HG02840 (cell line): ENCODE measurements around the gene GRK5.

Experiments used
- ATAC-seq: cut with Tn5 transposase; IDR thresholded peaks from one replicate; pipeline ENCODE4 v1.9.1; 2021; ENCODE audit warnings: mild to moderate bottlenecking, moderate library complexity, moderate number of reproducible peaks; ENCODE audit not compliant: unreplicated experiment, low FRiP score

Gene GRK5

GRCh38 chr10:119491966-119492757 is 284.8 kb downstream of the GRK5 start:
- ATAC-seq: no peak

GRCh38 chr10:119493155-119493554 is 285.8 kb downstream of the GRK5 start:
- no peak for ATAC-seq

DNA sequence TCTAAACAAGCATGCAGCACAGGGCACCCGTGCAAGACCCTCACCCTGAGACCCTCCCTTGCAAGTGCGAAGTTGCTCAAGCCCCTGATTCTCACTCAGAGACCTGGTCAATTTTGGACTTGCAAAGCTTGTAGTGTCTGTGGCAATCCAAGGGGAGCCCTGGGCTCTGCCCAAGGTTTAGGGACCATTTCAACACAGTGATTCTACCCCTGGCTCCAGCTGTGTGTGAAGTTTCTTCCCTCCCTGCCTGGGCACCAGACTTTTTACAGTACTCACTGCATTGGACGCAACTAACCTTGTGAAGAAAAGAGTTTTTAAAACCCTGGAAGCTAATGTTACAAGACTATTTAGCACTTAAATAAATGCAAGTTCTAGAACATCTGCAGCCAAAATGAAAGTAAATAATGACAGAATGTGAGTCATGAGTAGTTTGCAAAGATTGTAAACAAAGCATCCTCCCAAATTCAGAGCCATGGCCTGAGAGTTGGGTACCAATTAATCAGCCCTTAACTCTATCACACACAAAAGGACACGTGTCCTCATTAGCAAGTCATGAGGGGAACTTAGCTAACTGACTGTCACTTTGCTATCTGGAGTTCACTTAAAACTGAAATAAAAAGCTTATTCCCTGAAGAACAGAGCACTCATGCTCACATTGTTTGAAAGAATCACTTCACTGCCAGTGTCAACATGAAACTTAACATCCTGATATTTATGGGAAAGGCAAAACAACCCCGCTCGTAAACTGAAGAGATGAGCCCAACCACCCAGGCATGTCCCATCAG is 287.1 kb downstream of the GRK5 start:
- no peak for ATAC-seq

DNA sequence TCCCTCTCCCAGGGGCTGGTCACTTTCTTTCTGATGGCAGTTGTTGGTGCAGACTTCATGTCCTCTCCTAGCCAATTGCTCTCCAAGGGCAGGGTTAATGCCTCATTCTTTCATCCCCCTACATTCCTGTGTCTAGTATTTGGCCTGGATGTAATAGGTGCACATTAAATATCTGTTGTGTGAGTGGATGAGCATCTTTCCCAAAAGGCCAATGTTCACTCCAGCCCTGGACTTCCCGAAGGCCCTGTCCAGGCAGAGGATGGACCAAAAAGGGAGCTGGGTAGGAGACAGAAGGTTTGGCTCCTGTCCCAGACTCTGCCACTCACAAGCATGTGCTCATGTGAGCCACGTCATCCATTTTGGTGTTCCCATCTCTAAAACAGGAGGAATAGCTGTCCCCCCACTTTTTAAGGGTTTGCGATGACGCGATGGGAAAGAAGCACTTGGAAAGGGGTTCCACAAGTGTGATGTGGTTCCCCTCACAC is 287.7 kb downstream of the GRK5 start:
- ATAC-seq: no peak

GRCh38 chr10:119495545-119495944 is 288.2 kb downstream of the GRK5 start:
- no peak for ATAC-seq

DNA sequence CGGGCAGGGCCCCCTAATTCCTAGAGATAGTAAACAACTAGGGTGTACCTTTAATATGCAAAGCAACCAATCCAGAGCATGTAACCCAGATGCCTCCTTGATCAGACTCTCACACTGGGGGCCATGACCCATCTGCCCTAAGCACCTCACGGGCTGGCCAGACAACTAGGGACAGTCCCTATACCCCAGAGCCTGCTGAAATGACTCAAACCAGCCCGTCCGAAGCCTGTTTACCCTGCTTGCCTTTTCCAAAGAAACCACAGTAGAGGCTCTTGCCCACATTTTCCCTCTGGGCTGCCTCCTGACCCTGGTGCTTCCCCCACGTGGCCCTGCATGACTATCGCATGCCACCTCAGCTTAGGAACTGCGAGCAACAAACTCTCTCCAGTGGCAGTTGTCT is 288.9 kb downstream of the GRK5 start:
- peak; percentile 75 for ATAC-seq

- no peak for ATAC-seq
Measured at GRCh38 chr10:119497243-119497642, 289.9 kb downstream of the GRK5 start.

- no peak for ATAC-seq
Measured at GRCh38 chr10:119498889-119499676, 291.7 kb downstream of the GRK5 start.

- no peak for ATAC-seq
Measured at GRCh38 chr10:119499677-119500002, 292.3 kb downstream of the GRK5 start.

DNA sequence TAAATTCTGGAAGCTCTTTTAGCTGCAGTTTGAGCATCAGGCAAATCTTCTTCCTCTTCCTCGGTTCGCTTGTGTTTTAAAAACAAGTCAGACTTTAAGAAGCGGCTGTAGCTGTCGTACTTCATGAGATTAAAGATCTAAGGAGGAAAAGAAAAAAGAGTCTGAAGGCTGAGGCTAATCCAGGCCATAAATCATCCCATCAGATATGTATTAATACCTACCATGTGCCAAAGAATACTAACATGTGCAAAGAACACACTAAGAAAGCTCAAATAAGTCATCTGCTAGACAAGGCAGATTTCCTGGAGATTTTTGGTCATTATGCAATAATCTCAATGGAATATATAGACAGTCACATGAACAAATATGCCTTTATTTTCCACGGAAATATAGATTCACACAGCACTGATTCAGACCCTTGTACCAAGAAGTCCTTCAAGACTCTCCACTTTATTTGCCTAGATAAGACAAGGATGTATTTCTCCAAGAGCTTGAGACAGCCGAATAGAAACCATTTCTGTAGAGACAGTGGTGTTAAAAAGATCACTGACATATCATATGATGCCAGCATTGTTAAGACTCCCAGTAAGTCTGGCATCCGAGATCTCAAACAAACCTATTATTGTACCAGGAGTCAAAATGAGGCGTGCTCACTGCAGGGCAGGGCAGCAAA is 292.9 kb downstream of the GRK5 start:
- ATAC-seq: no peak

GRCh38 chr10:119500821-119501220 is 293.4 kb downstream of the GRK5 start:
- ATAC-seq: no peak

DNA sequence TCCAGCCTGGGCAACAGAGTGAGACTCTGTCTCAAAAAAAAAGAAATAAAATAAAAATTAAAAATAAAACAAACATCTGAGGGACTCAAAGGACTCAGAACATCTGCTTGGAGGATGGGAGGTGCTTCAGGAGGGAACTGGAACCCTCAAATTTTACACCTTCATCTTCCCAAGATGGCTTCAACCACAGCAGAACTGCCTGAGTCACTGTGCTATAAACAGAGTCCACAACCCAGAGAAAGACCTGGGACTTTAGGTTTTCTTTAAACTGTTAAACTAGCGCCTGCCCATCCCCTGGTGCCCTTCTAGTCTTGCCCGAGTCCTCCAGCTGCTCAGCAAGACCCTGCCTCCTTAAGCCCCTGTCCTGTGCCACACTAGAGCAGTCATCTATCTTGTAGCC is 294.3 kb downstream of the GRK5 start:
- no peak for ATAC-seq

- no peak for ATAC-seq
Measured at GRCh38 chr10:119502209-119502608, 294.8 kb downstream of the GRK5 start.

GRCh38 chr10:119502618-119503155 is 295.3 kb downstream of the GRK5 start:
- ATAC-seq: no peak

GRCh38 chr10:119503821-119504220 is 296.4 kb downstream of the GRK5 start:
- no peak for ATAC-seq

DNA sequence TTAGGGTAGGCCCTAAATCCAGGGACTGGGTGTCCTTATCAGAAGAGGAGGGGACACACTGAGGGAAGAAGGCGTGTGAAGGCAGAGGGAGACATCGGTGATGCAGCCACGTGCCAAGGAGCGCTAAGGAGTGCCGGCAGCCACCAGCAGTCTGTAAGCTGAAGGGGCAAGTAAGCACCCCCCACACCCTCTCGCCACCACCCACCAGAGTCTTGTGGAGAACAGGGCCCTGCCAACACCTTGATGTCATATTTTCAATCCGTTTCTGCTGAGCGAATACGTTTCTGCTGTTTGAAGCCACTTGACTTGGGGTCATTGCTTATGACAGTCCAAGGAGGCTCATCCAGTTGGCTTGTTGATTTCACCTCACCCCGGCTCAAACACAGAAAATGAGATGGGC is 297.3 kb downstream of the GRK5 start:
- no peak for ATAC-seq

DNA sequence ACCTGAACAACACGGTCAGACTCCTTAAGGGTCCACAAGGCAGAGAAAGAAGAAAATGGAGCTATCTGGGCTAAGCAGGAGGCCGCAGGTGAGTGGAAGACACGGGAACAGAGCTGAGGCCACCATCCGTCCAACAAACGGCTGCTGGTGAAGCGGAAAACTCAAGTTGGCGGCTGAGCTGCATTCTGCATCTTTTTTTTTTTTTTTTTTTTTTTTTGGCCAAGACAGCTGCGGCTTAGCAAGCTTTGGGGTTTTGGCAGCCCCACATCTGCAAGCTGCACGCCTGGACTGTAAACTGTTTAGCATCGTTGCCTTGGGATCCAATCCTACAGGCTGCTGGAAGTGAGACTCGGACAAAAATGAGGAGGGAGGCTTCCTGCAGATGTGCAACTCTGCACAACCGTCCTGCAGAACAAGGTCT is 297.8 kb downstream of the GRK5 start:
- no peak for ATAC-seq
